NCI-H1417 (cell line): ENCODE results near the gene RCN1.
"Not testable (repeated sequence)": the region's sequence is repeated elsewhere in the genome, so short reads cannot be mapped to it uniquely, and the experiment has no call there.

ENCODE experiments used
- DNase-seq, 3 experiments: peaks; one replicate each; lab custom pipeline; 2025; lab: John Stamatoyannopoulos, UW

The RCN1 gene

DNA sequence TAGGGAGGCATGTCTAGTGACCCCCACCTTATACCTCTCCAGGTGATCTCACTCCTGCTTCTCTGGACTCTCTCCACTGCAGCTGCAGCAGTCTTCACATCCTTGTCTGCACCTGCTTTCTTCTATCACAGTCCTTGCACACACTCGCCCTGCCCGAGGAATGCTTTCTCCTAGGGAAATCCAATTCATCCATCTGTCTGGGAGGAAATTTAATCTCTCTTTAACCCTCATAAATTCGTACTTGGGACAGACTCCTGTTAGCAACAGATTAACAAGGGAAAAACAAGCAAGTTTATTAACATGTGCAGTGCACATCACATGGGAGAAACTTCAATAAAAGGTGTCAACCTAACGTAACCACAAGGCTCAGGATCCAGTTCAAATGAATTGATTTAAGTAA lies 11.3 kb upstream of the RCN1 start:
- no peak for DNase-seq

DNA sequence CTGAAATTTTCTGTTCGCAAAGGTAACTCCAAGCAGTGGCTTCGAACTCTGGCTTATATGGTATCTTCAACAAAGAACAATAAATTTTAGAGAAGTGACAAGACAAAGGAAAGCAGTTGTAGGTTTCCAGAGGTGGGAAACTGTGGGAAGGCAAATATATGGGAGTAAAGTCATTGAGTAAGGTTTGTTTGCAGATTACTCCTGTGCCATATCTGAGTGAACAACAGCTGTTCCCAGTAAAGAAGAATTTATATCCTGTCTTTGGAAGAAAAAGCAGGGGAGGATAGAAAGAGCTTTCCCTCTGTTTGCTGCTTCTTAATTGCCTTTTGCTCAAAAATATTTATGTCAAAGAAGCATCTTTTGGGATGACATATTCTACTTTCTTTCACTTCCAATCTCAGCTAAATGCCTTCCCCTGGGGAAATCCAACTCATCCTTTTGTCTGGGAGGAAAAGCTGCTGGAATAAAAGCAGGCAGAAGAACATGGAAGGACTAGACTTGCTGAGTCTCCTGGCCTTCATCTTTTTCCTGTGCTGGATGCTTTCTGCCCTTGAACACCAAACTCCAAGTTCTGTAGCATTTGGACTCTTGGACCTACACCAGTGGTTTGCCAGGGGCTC lies 10.4 kb upstream of the RCN1 start:
- DNase-seq = no peak

DNA sequence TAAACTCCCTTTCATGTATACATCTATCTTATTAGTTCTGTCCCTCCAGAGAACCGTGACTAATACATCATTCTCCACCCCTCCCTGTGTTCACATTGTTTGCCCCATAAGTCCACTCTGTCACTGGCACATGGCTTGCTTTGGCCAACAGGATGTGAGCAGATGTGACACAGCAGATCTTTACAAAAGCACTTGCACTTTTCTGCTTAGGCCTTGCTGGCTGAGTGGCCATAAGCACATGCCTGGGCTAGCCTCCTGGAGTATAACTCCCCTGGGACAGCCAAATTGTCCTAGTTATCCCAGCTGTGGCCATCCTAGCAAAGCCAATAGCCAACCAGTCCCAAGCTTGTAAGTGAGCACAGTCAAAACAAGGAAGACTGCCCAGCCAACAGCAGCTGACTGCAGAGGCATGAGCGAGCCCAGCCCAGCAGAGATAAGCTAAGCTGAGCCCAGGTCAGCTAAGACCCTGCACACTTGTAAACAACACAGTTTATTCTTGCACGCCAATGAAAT lies 9.7 kb upstream of the RCN1 start:
- peak in 2 of 3 experiments; percentile 13 to 18 for DNase-seq

DNA sequence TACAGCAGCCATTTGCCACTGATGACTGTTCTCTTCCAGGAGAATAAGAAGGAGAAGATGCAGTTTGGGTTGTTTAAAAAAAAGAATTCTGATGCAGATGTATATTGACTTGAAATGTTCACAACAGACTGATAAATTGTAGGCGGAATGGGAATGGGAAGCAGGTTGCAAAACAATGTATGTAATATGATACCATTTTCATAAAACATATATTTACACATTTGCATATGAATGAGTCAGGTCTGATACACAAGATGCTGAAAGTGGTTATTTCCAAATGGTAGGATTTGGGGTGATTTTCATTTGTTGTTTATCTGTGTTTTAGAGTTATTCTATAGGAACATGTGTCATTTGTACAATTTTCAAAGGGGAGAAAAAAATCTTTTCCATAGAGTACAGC lies 9.0 kb upstream of the RCN1 start:
- DNase-seq = no peak

DNA sequence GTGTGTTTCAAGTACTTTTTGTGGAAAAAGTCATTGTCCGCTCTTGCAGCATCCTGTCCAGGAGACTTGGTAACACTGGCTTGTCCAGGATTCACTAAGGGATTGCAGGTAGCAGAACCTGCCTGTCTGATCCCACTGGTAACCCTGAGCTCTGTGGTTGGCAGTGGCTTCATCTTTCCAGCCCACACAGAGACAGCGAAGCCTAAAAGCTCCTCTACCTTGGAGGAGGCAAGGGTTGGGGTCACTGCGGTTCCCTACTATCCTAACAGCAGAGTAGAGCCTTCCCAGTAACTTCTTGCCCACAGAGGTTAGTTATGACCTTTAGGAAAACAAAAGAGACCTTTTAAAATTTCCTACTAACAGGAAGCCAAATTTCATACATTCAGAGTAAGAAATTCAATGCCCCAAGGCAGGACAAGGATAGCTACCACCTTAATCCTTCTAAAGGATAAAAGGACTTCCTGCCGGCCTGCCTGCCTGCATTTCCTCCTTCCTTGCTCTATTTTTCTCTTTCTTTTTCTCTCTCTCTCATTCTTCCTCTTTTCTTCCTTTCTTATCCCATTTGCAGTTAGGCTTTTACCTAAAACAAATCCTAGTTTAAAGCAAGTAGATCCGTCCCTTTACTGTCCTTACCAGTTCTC lies 8.4 kb upstream of the RCN1 start:
- no peak for DNase-seq

DNA sequence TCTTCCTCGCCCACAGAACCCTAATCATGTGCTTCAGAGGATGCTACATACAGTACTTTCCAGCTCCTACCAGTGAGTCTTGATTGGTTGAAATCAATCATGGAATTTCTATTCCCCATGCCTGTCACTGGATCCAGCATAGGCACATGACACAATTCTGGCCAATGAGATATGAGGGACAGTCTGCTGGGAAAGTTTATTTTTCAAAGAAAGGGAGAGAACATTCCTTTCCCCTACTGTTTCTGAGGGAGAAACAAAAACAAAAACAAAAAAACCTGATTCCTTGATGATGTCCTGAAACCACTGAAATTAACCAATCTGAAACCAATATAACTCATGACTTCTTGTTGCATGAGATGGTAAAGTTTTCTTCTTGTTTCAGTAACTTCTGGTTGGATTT lies 3.3 kb upstream of the RCN1 start:
- no peak for DNase-seq

DNA sequence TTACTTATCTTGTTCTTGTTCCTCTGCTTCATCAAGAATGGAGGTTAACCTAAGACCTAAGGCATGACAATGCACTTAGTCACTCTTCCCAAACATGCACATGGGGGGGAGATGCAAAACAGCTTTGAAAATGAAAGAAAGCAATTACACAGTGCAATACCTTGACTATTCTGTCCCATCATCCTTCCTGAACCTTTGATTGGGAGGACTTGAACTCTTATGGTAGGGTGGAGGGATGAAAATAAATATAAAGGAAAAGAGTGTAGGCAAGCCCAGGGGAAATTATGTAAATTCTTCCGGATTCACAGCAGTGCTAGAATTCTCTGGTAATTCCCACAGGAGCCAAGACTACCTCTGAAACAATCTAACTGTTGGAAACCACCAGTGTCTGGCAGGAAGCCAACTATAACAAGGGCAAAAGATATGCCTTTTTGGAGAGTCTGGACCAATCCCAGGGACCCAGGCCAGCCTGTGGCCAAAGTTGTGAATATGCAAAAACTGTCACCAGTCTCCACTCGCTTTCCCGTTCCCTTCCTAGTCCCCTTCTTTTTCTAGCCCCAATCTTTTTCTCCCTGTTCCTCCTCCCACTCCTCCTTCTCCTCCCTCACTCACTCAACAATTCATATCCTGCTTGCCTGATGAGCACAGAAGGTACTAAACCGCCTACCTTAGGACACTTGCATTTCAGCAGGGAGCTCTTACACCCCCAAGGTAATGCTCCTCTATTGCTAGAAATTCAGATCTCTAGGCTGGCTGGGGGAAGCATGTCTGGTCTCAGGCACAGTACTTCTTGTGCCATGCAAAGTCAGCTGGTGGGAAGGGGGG lies 2.5 kb upstream of the RCN1 start:
- DNase-seq = peak in 2 of 3 experiments; percentile 15 to 17

DNA sequence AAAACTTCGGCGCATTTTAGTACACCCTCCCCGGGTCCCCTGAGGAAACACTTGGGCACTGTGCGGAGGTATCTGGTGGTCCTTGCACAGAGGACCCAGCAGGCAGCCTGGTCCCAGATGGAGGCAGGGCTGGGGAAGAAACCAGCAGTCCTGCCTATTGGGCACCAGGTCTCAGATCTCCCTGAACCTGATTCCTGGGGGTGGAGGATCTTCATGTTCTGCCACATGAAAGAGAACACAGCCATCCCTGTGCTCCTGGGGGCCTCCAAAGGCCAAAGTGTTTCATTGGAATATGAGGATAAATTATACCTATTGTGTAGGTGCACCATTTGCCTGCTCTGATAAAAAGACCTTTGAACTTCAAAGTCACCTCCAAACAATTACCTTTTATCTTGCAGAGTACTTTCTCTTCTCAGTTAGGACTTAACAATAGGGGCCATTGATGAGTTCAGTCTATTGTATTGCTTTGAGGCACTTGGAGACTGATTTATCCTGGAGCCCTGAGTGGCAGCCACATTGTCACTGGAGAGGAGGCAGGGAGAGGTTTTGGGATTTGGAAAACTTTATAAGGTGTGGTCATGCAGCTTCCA lies 1.8 kb downstream of the RCN1 start:
- DNase-seq = no peak

DNA sequence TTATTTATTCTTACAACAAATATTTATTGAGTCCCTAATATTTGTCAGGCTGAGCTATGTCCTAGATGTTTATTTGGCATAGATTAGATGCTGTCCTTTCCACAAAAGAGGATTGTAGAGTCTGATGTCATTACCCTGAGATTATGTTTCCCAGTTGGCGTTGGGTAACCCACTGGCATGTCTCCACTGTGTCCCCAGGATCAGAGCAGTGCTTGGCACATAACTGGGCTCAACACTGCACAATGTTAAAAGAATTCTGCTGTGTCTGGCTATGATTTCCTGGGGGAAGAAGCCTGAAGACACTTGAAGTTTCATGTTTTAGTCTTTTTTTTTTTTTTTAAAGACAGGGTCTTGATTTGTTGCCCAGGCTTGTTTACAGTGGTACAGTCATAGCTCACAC lies 4.0 kb downstream of the RCN1 start:
- DNase-seq = no peak

DNA sequence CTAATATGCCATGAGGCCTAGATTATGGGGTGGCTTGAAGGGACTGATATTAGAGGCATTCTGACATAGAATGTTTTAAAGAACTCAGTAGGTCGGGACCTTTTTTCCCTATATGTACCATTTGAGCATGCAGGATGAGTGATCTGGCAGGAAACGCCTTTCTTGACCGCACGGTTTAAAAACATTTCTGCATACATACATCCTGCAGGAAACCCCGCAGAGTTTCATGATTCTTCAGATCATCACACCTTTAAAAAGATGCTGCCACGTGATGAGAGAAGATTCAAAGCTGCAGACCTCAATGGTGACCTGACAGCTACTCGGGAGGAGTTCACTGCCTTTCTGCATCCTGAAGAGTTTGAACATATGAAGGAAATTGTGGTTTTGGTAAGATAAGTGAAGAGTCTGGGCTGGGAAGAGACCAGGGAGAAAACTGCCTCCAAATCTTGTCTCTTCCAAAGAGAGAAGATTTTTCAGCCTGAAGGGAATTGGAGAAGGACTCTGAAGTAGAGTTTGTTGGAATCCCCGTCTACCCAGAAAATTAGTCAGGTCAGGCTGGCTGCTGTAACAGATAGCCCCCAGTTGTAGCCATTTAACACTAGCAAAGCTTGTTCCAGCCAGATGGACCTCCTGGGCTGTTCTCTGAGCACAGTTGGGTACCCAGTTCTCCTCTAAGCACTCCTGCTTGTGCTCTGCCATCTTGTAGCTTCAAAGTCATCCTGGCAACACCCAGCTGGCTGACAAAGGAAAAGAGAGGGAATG lies 7.4 kb downstream of the RCN1 start:
- no peak for DNase-seq

DNA sequence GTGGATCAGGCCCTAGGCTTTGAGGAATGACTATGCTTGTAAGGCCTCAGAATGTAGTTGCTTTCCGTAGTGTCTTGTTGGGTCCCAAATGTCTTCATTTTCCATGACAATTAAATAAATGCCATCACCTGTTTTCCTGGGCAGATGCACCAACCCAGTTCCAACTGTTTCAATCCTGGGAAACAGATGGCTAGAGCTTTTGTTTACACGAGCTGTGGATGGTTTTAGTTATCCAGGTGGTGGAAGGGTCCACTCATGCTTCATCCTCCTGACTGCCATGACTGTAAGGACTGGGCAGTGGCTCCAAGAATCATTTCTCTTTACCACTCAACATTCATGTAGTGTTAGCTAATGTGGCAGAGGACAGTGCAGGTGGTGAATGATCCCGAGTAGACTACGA lies 8.6 kb downstream of the RCN1 start:
- DNase-seq = no peak

DNA sequence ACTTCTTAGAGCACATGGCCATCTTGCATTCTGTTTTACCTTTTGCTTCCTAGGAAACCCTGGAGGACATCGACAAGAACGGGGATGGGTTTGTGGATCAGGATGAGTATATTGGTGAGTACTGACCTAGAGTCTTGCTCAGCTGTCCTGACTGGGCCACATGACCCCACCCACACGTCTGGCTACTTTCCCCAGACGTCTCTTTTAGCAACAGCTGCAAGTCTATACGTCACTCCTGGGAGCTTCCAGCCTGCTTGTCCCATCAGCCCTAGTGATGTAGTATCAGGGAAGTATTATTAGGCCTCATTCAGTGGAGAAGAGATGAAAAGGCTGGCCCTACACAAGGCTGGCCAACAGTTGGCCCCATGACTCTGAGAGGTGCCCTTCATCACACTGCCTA lies 9.6 kb downstream of the RCN1 start:
- DNase-seq = no peak

DNA sequence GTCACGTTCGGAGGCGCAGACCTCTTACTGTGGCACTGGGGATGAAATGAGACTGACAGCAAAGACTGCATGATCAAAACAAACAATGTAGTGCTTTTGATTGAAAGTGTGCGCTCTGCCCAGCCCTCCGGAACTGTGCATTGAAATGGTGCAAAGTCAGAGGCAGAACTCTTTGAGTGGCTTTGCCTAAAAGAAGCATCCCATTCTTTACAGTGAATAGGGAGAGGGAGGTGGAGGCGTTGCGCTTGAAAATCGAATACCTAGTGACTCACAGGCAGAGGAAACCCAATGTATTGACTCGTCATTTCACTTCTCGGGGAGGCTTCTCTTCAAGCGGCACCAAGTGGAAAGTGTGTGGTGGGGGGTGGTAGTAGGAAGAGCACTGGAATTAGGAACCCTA lies 10.9 kb downstream of the RCN1 start:
- no peak for DNase-seq

DNA sequence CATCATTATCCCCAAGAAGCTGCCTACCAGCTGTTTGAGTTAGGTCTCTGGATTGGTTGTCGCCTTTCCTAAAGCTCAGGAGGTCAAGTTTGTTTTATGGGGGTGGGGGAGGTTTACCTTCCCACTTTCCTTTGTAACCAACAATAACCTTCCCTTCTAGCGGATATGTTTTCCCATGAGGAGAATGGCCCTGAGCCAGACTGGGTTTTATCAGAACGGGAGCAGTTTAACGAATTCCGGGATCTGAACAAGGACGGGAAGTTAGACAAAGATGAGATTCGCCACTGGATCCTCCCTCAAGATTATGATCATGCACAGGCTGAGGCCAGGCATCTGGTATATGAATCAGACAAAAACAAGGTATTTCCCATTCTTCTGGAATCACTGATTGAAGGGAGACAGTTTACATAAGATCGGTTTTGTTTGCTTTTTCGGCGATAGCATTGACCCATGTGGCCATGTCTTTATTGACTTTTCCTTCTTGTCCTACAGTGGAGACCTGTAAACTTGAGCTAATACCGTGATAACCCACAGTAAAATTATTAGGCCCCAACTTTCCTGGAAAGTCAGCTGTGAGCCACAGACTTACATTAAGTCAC lies 12.3 kb downstream of the RCN1 start:
- DNase-seq = not testable (repeated sequence)

DNA sequence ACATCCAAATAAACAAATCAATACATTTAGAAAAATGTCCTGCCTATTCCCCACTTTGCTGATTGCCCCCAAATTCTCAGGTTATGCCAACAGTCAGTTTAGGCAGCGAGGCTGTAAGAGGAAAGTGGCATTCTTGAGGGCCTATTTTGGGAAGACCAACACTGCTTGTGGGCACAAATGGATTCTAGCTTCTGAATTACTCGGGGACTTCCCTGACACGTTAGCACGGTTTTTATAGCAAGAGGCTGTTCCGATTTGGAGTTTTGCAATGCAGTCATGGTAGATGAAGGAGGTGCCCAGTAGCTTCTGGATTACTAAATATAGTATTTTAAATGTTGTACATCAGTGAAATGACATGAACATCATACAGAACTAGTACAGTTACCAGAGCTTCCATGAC lies 13.1 kb downstream of the RCN1 start:
- no peak for DNase-seq

DNA sequence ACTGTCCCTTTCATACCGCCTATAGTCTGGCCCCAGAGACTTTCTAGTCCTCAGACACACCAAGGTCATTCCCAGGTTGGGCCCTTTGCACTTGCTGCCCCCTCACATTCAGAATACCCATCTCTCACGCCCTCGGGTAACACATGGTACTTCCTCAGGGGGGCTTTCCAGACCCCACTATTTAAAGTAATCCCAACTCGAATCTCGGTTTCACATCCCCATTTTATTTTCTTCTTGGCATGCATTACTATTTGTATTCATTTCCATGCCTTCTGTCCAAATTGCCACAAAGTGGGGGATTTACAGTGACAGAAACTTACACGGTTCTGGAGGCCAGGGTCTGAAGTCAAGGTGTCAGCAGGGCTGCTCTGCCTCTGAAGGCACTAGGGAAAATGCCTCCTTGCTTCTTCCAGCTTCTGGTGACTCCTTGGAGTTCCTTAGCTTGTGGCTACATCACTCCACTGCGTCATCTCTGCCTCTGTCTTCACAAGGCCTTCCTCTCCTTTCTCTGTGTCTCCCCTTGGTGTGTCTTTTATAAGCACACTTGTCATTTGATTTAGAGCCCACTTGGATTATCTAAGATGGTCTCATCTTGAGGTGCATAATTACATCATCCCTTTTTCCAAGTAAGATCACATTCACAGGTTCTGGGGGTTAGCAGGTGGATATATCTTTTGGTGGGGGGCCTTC lies 15.1 kb downstream of the RCN1 start:
- DNase-seq = no peak

DNA sequence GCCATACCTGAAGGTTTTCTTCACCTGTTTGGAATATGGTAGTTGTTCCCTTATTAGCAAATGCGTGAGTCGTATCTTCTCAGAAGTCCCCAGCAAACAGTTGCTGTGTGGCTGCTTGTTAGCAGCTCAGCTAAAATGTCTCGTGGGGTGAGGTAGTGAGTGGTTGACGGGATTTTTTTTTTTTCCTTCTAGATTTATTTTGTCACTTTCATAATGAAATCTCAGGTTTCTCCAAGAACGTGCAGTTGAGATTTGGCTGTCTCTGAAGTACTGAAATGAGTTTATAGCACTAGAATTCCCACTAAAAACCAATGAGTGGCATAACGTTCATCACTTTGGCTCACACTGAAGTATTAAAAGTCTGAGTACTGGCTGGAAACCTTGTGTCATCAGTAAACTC lies 16.8 kb downstream of the RCN1 start:
- no peak for DNase-seq

DNA sequence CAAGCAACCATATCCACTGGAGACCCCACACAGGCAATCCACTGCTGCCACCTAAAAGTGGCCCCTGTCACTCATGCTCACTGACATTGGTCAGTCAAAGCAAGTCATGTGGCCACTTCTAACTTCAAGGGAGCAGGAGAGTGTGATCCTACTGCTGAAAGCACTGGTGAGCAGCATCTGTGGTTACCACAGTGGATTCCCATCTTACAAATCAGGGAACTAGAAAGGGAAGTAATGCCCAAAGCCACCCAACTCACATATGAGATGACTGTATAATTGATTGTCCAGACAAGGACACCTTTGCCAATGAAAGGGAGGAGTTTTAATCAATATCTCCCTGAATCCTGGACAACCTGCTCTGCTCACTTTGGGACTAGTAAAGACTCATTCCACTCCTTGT lies 17.7 kb downstream of the RCN1 start:
- no peak for DNase-seq

DNA sequence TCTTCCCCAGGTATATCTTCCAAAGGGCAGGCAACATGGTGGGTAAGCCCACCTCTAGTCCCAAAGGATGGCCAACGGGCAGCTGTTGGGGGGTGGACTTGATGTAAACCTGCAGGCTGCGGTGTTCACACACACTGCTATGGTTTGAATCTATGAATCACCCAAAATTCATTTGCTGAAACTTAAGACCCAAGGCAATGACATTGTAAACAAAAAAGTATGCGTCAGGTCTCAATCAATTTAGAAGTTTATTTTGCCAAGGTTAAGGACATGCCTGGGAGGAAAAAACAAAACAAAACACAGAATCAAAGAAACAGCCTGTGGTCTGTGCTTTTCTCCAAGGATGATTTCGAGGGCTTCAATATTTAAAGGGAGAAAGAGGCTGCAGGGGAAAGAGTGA lies 18.3 kb downstream of the RCN1 start:
- DNase-seq = no peak

DNA sequence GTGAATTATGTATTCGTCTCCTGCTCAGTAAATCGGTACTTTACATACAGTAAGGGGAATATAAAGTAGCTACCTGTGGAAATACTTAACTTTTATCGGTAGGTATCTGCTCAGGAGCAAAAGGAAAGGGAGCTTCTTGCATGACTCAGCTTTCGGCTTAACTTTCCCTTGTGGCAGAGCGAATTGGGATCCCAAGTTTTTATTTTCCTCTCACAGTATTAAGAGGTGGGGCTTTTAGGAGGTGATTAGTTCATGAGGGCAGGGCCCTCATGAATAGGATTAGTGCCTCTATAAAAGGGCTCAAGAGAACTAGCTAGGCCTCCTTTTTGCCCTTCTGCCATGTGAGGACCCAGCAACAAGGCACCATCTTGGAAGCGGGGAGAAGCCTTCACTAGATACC lies 18.7 kb downstream of the RCN1 start:
- no peak for DNase-seq

DNA sequence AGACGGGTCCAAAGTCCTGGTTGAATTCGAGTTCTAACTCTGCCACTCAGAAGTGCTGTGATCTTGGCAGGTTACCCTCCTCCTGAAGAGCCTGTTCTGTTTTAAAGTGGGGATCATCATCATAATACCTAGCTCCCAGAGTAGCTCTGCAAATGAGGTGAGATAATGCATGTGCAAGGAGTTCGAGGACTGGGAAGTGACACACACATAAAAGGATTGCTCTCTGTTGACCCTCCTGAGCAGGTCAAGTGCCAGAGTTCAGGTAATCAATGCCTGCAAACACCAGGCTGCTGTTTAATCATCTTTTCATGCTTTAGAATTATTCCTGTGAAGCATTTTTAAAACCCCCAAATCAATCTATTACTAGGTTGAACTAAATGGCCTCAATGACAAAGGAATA lies 19.9 kb downstream of the RCN1 start:
- no peak for DNase-seq
